Central memory CD8-positive, alpha-beta T cell (primary cell): ENCODE data around the gene NCBP2L.
A peak's percentile ranks its signal among the peaks of the same experiment; 100 is the strongest.
"Not testable (repeated sequence)": the region's sequence is repeated elsewhere in the genome, so short reads cannot be mapped to it uniquely, and the experiment has no call there.

Experiments used
- ATAC-seq: fragments of 150-1000 bp; cut with Tn5 transposase; replicated peaks from 2 replicates; pipeline ENCODE4 v1.10.0; 2022; ENCODE audit warnings: mild to moderate bottlenecking, moderate FRiP score, moderate number of reproducible peaks; ENCODE audit not compliant: poor library complexity, severe bottlenecking; ENCODE audit errors: extremely low read depth
- DNase-seq, 2 donors: peaks; one replicate each; pipeline ENCODE4 v3.0.0; 2021; ENCODE audit warnings: low spot score in 2 of 2
- H3K27ac Mint-ChIP-seq: one replicate; pipeline ENCODE4 v1.8.0; 2022; ENCODE audit warnings: low read depth, mild to moderate bottlenecking, moderate library complexity, mixed read lengths
- H3K27me3 Mint-ChIP-seq: one replicate; pipeline ENCODE4 v1.8.0; 2022; ENCODE audit warnings: mixed read lengths
- H3K36me3 Mint-ChIP-seq: one replicate; pipeline ENCODE4 v1.8.0; 2022; ENCODE audit warnings: mild to moderate bottlenecking, moderate library complexity, mixed read lengths; ENCODE audit not compliant: insufficient read depth
- H3K4me1 Mint-ChIP-seq: one replicate; pipeline ENCODE4 v1.8.0; 2022; ENCODE audit warnings: mixed read lengths
- H3K4me3 Mint-ChIP-seq: one replicate; pipeline ENCODE4 v1.8.0; 2022; ENCODE audit warnings: mild to moderate bottlenecking, moderate library complexity, mixed read lengths
- H3K9me3 Mint-ChIP-seq: one replicate; pipeline ENCODE4 v1.8.0; 2022; ENCODE audit warnings: mixed read lengths

The NCBP2L gene

DNA sequence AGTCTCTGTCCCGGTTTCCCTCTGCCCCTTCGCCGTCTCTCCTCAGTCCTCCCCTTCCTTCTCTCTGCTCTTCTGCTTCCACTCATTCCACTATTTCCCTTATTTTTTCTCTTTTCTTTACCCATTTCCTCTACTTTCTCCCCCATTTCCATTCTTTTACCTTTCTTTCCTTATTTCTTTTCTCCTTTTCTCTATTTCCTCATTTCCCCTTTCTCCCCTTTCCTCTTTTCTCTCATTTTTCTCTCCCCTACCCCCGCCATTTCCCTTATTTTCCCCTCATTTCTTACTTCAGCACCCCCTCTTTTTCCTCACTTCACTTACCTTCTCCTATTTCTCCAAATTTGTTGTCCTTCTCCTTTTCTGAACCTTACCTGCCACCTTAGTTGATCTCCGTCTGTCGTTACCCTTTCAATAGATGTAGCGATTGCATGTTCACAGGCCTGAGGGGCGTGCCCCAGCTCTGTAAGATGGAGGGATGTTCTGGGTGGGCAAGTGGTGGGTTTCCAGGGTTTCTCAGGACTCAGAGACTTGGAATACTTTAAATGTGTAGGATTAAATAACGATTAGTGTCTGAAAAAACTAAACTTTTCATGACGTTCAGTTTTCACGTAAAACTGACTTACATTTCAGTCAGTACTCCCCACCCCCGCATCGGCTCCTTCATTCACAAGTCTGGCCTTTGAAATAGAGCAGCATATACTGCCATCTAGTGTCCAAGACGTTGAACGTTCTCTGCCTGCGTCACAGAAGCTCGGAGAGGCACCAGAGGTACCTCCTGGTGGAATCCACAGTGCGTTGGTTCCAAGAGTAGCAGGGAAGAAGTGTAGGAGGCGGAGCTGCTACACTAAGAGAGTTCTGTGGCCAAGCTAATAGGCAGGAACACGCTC lies 641 bp upstream of the NCBP2L start:
- ATAC-seq: peak; percentile 63
- Mint-ChIP-seq H3K4me1 (peaks cover 20% of the 10 kb centered on the region), H3K36me3 (peaks cover 6% of the 10 kb centered on the region), H3K27me3 (no peaks in the 10 kb centered on the region), H3K27ac (peak overlapping the region; percentile 85), H3K4me3 (peak overlapping the region; percentile 81), H3K9me3 (no peaks in the 10 kb centered on the region)
- peak; percentile 39 to 67 for DNase-seq

DNA sequence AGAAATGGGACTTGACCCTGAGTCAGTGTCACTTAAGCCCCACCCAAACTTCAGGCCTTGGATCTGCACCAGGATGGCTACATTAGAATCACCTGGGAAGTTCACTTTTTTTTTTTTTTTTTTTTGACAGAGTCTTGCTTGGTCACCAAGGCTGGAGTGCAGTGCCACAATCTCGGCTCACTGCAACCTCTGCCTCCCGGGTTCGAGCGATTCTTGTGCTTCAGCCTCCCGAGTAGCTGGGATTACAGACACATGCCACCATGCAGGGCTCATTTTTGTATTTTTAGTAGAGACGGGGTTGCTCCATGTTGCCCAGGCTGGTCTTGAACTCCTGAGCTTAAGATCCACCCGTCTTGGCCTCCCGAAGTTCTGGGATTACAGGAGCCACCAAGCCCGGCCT lies 3.0 kb downstream of the NCBP2L start:
- peaks cover 14% of the 10 kb centered on the region for H3K4me1 Mint-ChIP-seq
- H3K4me3 Mint-ChIP-seq: no peak overlapping the region
- H3K9me3 Mint-ChIP-seq: no peaks in the 10 kb centered on the region
- no peak for ATAC-seq
- DNase-seq: no peak
- no peaks in the 10 kb centered on the region for H3K27me3 Mint-ChIP-seq
- peaks cover 5% of the 10 kb centered on the region for H3K36me3 Mint-ChIP-seq
- no peak overlapping the region for H3K27ac Mint-ChIP-seq

DNA sequence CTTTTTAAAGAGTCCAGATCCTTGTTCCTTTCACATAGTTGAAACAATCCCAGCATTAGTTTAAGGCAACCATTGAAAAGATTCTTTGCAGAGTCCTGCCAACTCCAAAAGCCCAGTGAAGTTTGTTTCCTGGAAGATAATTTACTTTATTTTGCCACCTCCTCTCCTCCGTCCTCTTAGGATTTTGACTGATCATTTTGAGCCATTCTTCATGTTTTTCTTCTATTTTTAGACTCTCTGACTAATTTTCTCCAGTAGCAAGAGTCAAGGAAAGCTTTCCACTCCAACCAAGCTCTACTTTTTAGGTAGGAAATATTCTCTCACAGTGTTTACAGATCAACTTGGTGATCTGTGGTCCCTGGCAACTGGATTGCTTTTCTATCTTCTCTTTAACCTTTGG lies 10.3 kb downstream of the NCBP2L start:
- ATAC-seq (no peak), DNase-seq (no peak)
- H3K9me3 Mint-ChIP-seq: no peaks in the 10 kb centered on the region
- no peaks in the 10 kb centered on the region for H3K4me1 Mint-ChIP-seq
- no peaks in the 10 kb centered on the region for H3K36me3 Mint-ChIP-seq
- H3K27me3 Mint-ChIP-seq: peaks cover 6% of the 10 kb centered on the region
- H3K4me3 Mint-ChIP-seq: no peak overlapping the region
- H3K27ac Mint-ChIP-seq: no peak overlapping the region

DNA sequence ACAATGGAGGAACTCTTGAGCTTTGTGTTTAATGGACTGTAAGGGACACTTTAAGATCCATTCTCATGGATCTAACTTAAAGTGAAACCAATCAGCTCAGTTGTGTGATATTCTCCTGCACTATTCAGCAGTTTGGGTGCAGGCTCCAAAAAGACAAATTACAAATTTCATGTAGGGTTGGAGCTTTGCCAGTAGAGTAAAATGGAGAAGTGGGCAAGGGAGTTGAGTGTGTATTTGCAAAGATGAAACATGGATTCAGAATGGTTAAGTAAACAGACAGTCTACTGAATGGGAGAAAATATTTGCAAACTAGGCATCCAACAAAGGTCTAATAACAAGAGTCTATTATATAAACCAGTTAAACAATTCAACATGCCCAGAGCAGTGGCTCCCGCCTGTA lies 26.9 kb downstream of the NCBP2L start:
- H3K27ac Mint-ChIP-seq: no peak overlapping the region
- ATAC-seq: no peak

DNA sequence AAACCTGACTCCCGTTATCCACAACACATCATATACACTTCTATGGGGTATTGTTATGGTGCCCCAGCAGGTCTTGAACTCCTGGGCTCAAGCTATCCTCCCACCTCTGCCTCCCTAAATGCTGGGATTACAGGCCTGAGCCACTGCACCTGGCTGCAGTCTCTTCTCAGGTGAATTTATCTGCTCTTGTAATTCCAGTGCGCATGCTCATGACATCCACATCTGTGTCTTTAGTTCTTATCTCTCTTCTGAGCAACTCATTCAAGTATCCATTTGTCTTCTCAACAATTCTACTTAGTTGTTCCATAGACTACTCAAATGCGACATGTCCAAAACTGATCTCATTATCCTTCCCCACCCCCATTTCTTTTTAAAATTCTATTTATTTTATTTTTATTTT lies 27.6 kb downstream of the NCBP2L start:
- Mint-ChIP-seq H3K36me3 (no peaks in the 10 kb centered on the region), H3K27ac (no peak overlapping the region), H3K4me3 (no peak overlapping the region), H3K9me3 (no peaks in the 10 kb centered on the region), H3K27me3 (peaks cover 19% of the 10 kb centered on the region), H3K4me1 (peaks cover 6% of the 10 kb centered on the region)
- DNase-seq: no peak
- no peak for ATAC-seq

More for the DNA sequence above, 26.9 kb downstream of the NCBP2L start:
- no peak for DNase-seq
- Mint-ChIP-seq H3K4me3 (no peak overlapping the region), H3K4me1 (peaks cover 6% of the 10 kb centered on the region), H3K36me3 (no peaks in the 10 kb centered on the region), H3K9me3 (no peaks in the 10 kb centered on the region), H3K27me3 (peaks cover 26% of the 10 kb centered on the region)

DNA sequence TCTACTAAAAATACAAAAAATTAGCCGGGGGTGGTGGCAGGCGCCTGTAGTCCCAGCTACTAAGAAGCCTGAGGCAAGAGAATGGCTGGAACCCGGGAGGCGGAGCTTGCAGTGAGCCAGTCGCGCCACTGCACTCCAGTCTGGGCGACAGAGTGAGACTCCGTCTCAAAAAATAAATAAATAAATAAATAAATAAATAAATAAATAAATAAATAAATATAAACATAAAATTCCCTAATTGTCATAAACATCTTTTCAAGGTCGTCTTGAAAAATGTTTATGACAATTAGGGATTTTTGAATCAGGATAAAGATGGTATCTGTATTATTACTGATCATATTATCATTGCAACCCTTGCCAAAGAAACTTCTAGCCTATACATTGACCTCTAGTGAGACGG lies 32.5 kb downstream of the NCBP2L start:
- peaks cover 20% of the 10 kb centered on the region for H3K27me3 Mint-ChIP-seq
- not testable (repeated sequence) for H3K9me3 Mint-ChIP-seq, H3K36me3 Mint-ChIP-seq, H3K4me3 Mint-ChIP-seq, ATAC-seq, H3K4me1 Mint-ChIP-seq, H3K27ac Mint-ChIP-seq, DNase-seq

DNA sequence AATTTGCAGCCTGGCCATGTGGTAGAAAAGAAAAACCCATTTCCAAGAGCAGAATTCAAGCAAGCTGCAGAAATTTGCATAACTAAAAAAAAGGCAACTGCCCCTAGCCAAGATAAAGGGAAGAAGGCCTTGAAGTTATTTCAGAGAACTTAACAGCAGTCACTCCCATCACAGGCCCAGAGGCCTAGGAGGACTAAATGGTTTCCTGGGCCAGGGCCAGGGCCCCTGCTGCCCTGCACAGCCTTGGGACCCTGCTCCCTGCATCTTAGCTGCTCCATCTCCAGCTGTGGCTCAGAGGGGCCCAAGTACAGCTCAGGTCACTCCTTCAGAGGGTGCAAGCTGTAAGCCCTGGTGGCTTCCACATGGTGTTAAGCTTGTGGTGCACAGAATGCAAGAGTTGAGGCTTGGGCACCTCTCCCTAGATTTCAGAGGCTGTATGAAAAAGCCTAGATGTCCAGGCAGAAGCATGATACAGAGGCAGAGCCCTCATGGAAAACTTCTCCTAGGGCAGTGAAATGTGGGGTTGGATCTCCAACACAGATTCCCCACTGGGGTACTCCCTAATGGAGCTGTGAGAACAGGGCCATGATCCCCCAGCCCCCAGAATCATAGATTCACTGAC lies 41.5 kb downstream of the NCBP2L start:
- Mint-ChIP-seq H3K4me1 (peaks cover 6% of the 10 kb centered on the region), H3K36me3 (no peaks in the 10 kb centered on the region), H3K27me3 (no peaks in the 10 kb centered on the region), H3K27ac (no peak overlapping the region), H3K4me3 (no peak overlapping the region), H3K9me3 (no peaks in the 10 kb centered on the region)
- DNase-seq: no peak
- no peak for ATAC-seq

DNA sequence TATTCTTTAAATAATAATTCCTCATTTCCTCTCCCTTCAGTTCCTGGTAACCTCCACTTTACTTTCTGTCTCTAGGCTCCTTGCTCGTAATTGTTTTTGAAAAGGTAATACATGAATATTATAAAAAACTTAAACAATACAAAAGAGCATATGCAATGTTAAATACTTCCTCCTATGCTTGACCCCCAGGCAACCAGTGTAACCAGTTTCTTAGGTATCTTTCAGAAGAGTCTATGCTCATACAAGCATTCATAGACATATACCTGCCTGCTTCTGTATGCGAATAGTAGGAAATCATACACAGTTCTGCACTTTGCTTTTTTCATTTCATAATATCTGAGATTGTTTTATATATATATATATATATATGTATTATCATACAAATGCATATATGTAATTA lies 45.5 kb downstream of the NCBP2L start:
- DNase-seq: no peak
- no peak overlapping the region for H3K4me3 Mint-ChIP-seq
- H3K27me3 Mint-ChIP-seq: no peaks in the 10 kb centered on the region
- no peak for ATAC-seq
- peaks cover 4% of the 10 kb centered on the region for H3K36me3 Mint-ChIP-seq
- H3K4me1 Mint-ChIP-seq: peaks cover 29% of the 10 kb centered on the region
- H3K27ac Mint-ChIP-seq: no peak overlapping the region
- no peaks in the 10 kb centered on the region for H3K9me3 Mint-ChIP-seq

DNA sequence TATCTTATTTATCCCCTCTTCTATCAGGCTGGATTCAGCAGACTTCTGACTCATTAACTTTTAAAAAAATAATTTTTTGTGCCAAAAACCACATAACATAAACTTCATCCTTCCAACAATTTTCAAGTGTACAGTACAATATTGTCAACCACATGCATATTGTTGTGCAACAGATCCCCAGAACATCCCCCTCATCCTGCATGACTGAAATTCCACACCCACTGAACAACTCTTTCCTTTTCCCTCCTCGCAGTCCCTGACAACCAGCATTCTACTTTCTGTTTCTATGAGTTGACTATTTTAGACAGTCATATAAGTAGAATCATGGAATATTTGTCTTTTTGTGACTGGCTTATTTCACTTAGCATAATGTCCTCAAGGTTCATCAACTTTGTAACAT lies 45.9 kb downstream of the NCBP2L start:
- no peak overlapping the region for H3K27ac Mint-ChIP-seq
- no peaks in the 10 kb centered on the region for H3K9me3 Mint-ChIP-seq
- H3K4me3 Mint-ChIP-seq: no peak overlapping the region
- H3K4me1 Mint-ChIP-seq: peaks cover 32% of the 10 kb centered on the region
- H3K27me3 Mint-ChIP-seq: no peaks in the 10 kb centered on the region
- ATAC-seq (no peak), DNase-seq (no peak)
- peaks cover 4% of the 10 kb centered on the region for H3K36me3 Mint-ChIP-seq

DNA sequence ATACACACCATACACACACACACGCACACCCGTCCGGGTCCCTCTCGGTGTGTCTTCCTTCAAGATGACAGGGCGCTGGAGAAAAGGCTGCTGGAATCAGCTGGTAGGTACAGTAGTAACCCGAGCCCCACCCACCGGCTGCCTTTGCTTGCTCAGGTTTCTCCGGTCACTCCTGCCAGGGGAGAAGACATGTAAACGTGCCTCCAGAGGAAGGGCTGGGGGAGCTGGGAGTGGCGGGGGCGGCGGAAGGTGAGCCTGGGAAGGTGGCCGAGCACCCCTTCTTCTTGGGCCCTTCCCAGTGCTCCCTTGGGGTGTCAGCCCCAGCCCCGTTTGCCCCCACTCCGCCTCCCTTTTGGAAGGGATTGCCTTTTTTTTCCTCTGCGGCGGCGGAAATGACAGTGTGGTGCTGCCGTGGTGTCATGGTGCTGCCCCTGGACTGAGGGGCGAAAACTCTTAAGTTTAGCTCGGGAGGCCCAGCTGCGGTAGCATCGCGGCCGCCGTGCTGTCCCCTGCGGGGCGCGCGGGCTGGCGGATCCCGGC lies 48.2 kb downstream of the NCBP2L start, which contains the start of gene MID2:
Gene MID2, plus strand, starts transcription at position 169 of the 540 bp plus-strand sequence. CDS start 561 bp downstream, outside the sequence.
- peaks cover 5% of the 10 kb centered on the region for H3K36me3 Mint-ChIP-seq
- H3K4me3 Mint-ChIP-seq: peak within 1 kb of the TSS; percentile 82
- peak; percentile 14 to 25 for DNase-seq
- H3K27ac Mint-ChIP-seq: peak within 1 kb of the TSS; percentile 86
- ATAC-seq: peak; percentile 76
- H3K4me1 Mint-ChIP-seq: peaks cover 32% of the 10 kb centered on the region
- H3K27me3 Mint-ChIP-seq: no peaks in the 10 kb centered on the region
- no peaks in the 10 kb centered on the region for H3K9me3 Mint-ChIP-seq

DNA sequence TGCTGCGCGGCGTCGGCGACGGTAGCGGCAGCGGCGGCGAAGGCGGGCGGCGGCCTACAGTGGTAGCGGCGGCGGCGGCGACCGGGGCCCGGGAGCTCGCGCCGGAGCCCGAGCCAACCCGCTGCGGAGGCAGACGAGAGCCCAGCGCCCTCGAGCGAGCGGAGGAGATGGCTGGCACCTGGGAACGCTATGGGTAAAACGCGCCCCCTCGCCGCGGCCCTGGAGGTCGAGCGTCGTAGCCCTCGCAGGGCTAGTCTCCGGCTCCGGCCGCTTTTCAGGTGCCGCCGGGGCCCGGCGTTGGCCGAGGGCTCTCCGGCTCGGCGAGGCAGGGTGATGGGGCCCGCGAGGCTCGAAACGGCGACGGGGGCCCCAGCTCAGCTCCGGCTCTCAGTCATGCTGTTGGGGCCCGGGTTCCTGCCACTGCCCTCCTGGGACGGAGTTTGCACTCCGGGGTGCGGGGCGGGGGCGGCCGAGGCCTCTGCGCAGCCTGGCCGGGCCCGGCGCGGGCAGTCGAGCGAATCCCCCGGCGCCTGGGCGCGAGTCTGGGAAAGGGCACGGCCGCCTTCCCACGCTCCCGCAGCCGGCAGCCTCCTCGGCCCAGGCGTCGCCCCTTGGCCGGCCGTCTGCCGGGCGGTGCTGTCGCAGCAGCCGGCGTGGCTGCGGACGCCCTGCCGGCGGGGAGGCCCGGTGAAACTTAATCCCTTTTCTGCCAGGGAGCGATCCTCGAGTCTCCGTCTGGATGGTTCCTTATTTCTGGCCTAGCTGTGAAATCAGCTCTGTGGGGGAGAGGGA lies 48.9 kb downstream of the NCBP2L start:
- no peaks in the 10 kb centered on the region for H3K27me3 Mint-ChIP-seq
- H3K4me1 Mint-ChIP-seq: peaks cover 32% of the 10 kb centered on the region
- H3K9me3 Mint-ChIP-seq: no peaks in the 10 kb centered on the region
- ATAC-seq: peak; percentile 66
- peak; percentile 15 for DNase-seq
- H3K27ac Mint-ChIP-seq: peak overlapping the region; percentile 86
- H3K4me3 Mint-ChIP-seq: peak overlapping the region; percentile 82
- H3K36me3 Mint-ChIP-seq: peaks cover 5% of the 10 kb centered on the region
